OCI-LY3 (cell line): ENCODE data around the gene AQP5.

Experiments
- CTCF ChIP-seq: fragments of 200-600, 300-600 bp; sonication (generic); IDR thresholded peaks from 2 replicates; pipeline ENCODE4 v1.5.1; 2014; ENCODE audit warnings: antibody characterized with exemption, low read length, low read depth
- EZH2phosphoT487 ChIP-seq: fragments of 200-600 bp; shearing (Covaris generic); IDR thresholded peaks from 2 replicates; pipeline ENCODE4 v1.6.1; 2018; ENCODE audit warnings: antibody characterized with exemption, mixed run types, low read depth

DNA sequence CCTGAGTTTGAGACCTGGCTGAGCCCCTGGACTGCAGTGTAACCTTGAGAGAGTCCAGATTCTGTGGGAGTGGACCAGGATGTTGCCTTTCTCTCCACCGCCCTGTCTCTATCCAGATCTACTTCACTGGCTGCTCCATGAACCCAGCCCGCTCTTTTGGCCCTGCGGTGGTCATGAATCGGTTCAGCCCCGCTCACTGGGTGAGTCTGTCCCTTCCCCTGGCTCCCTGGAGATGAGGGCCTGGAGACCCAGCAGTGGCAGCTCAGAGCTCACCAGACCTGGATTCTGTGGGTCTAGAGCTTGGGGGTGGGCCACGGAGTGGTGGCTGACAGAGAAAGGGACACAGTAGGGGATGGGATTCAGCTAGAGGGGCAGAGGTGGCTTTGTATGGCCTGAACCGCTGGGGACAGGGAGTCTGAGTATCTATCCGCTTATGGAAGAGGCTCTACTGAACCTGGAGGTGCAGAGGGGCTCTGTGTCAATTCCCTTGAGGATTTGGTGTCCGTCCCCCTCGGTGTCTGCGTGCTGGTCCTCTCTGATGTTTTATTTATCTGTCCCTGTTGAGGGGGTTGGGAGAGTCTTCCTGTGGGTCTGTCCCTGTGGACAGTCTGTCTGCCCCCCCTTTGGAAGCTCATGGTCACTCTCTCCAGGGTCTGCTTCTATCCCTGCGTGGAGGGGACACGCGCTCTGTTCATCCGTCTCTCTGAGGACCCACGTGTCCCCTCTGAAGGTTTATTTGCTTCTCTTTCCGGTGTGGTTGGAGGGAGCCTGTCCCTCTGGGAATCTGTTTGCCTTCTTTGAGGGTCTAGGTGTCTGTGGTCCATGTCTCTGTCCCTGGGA, 2.5 kb downstream of the AQP5 start:
- TF ChIP-seq CTCF (no peak), EZH2phosphoT487 (no peak)
